HG02852 (cell line): ENCODE measurements around the gene CAMKMT.
A peak's percentile ranks its signal among the peaks of the same experiment; 100 is the strongest.

Experiments used
- ATAC-seq: cut with Tn5 transposase; IDR thresholded peaks from one replicate; pipeline ENCODE4 v1.9.1; 2021; ENCODE audit warnings: mild to moderate bottlenecking, moderate library complexity; ENCODE audit not compliant: unreplicated experiment

CAMKMT gene

GRCh38 chr2:44442019-44442418 is 80.3 kb downstream of the CAMKMT start:
- ATAC-seq, result no peak

GRCh38 chr2:44443517-44443916 is 81.8 kb downstream of the CAMKMT start:
- no peak for ATAC-seq

GRCh38 chr2:44444881-44445280 is 83.1 kb downstream of the CAMKMT start:
- ATAC-seq, result no peak

- ATAC-seq, result no peak
Measured at GRCh38 chr2:44448860-44449527, 87.2 kb downstream of the CAMKMT start.

GRCh38 chr2:44450082-44450481 is 88.3 kb downstream of the CAMKMT start:
- no peak for ATAC-seq

- no peak for ATAC-seq
Measured at GRCh38 chr2:44450806-44451205, 89.1 kb downstream of the CAMKMT start.

- ATAC-seq, result no peak
Measured at GRCh38 chr2:44452069-44452583, 90.4 kb downstream of the CAMKMT start.

- ATAC-seq, result no peak
Measured at GRCh38 chr2:44453259-44453658, 91.5 kb downstream of the CAMKMT start.

- no peak for ATAC-seq
Measured at GRCh38 chr2:44455877-44456276, 94.1 kb downstream of the CAMKMT start.

- no peak for ATAC-seq
Measured at GRCh38 chr2:44456946-44457345, 95.2 kb downstream of the CAMKMT start.

GRCh38 chr2:44459739-44460138 is 98.0 kb downstream of the CAMKMT start:
- ATAC-seq, result no peak

- no peak for ATAC-seq
Measured at GRCh38 chr2:44462934-44463849, 101.4 kb downstream of the CAMKMT start.

- no peak for ATAC-seq
Measured at GRCh38 chr2:44464437-44464836, 102.7 kb downstream of the CAMKMT start.

GRCh38 chr2:44470151-44470550 is 108.4 kb downstream of the CAMKMT start:
- ATAC-seq, result no peak

GRCh38 chr2:44477657-44478414 is 116.1 kb downstream of the CAMKMT start:
- ATAC-seq, result no peak

- peak; percentile 88 for ATAC-seq
Measured at GRCh38 chr2:44479127-44479887, 117.6 kb downstream of the CAMKMT start.

- no peak for ATAC-seq
Measured at GRCh38 chr2:44480068-44480467, 118.3 kb downstream of the CAMKMT start.

GRCh38 chr2:44487052-44487451 is 125.3 kb downstream of the CAMKMT start:
- ATAC-seq, result no peak

GRCh38 chr2:44490726-44491125 is 129.0 kb downstream of the CAMKMT start:
- no peak for ATAC-seq

GRCh38 chr2:44494006-44494405 is 132.3 kb downstream of the CAMKMT start:
- no peak for ATAC-seq
